ENCODE results near the gene C1orf159. TPM values are rescaled to one million over a fixed set of nuclear protein-coding genes. Genes with fewer than 3 reads are reported as not detected.
A peak's percentile ranks its signal among the peaks of the same experiment; 100 is the strongest.

The C1orf159 gene
- total and polyA plus RNA-seq, 9 of the 15 experiments (the other 6 are each of a cell fraction or from before 2014, with no cell fraction given), result 0.28 to 54.9 (median 10.6) TPM

DNA sequence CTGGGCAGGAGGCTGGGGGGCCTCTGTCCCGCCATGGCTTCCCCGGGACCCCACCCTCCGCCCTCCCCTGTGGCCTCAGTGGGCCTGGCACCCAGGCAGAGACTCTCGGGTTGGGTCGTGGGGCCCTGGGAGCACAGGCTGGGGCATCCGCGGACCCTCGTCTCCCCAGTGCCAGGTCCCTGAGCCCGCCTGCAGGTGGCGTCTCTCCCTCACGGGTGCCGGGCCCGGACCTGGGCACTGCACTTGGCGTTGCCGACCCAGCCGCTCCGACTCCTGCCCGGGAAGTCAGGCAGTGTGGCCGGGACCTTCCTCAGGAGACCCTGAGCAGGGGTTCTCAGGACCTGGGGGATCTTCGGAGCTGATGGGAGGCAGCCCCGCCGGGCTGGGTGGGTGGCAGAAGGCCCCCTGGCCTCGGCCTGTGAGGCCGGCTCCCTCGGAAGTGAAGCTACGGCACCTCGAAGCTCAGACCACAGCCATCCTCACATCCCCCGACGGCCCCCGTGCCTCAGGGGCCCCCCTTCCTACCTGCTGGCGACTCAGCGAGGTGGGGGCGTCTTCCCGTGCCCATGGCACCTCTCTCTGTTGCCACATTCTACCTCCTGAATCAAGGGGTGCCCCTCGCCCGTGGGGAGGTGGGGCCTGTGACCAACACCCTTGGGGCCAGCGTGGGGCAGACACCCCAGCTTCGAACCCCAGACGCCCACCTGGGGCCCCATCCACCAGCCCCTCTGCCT lies 6.4 kb upstream of the C1orf159 start (continued):
- TF ChIP-seq DEAF1 (CRISPR knock-in tag; IDR thresholded peaks at IDR 0.05) (peak; percentile 96), SMAD4 (CRISPR knock-in tag; conservative IDR thresholded peaks at IDR 0.05) (0 out of 2 replicates have a peak, but pooled peaks have one; percentile 36), ZNF23 (CRISPR knock-in tag; IDR thresholded peaks at IDR 0.05) (no peak), CC2D1A (IDR thresholded peaks at IDR 0.05) (peak; percentile 73), ZHX1 (conservative IDR thresholded peaks at IDR 0.05; ENCODE audit: low read length) (no peak), ZNF347 (CRISPR knock-in tag; IDR thresholded peaks at IDR 0.05; ENCODE audit: low read depth) (no peak), CBFB (CRISPR knock-in tag; IDR thresholded peaks at IDR 0.05) (0 out of 2 replicates have a peak, but pooled peaks have one; percentile 20), DACH1 (IDR thresholded peaks at IDR 0.05; ENCODE audit: partially characterized antibody) (no peak), CTBP1 (IDR thresholded peaks at IDR 0.05; ENCODE audit: borderline replicate concordance) (peak; percentile 79; the same call in 1 of the 2 replicates), ZNF253 (CRISPR knock-in tag; conservative IDR thresholded peaks at IDR 0.05) (no peak), E2F1 (CRISPR knock-in tag; IDR thresholded peaks at IDR 0.05) (no peak), MTA3 (IDR thresholded peaks at IDR 0.05; ENCODE audit: borderline replicate concordance) (peak; percentile 61; the same call in 1 of the 2 replicates), HCFC1 (IDR thresholded peaks at IDR 0.05; ENCODE audit: low read depth, low read length) (0 out of 2 replicates have a peak, but pooled peaks have one; percentile 16), MECOM (CRISPR knock-in tag; IDR thresholded peaks at IDR 0.05) (no peak)
- TF ChIP-seq, protein P1, sequence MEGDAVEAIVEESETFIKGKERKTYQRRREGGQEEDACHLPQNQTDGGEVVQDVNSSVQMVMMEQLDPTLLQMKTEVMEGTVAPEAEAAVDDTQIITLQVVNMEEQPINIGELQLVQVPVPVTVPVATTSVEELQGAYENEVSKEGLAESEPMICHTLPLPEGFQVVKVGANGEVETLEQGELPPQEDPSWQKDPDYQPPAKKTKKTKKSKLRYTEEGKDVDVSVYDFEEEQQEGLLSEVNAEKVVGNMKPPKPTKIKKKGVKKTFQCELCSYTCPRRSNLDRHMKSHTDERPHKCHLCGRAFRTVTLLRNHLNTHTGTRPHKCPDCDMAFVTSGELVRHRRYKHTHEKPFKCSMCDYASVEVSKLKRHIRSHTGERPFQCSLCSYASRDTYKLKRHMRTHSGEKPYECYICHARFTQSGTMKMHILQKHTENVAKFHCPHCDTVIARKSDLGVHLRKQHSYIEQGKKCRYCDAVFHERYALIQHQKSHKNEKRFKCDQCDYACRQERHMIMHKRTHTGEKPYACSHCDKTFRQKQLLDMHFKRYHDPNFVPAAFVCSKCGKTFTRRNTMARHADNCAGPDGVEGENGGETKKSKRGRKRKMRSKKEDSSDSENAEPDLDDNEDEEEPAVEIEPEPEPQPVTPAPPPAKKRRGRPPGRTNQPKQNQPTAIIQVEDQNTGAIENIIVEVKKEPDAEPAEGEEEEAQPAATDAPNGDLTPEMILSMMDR (IDR thresholded peaks at IDR 0.05 in 2 of 3, conservative IDR thresholded peaks at IDR 0.05 in 1 of 3; ENCODE audit: insufficient read depth in 2 of 3, low read depth in 1 of 3, low read length in 3 of 3), result peak; percentile 85 to 95 (median 92)
- TF ChIP-seq, protein P2, sequence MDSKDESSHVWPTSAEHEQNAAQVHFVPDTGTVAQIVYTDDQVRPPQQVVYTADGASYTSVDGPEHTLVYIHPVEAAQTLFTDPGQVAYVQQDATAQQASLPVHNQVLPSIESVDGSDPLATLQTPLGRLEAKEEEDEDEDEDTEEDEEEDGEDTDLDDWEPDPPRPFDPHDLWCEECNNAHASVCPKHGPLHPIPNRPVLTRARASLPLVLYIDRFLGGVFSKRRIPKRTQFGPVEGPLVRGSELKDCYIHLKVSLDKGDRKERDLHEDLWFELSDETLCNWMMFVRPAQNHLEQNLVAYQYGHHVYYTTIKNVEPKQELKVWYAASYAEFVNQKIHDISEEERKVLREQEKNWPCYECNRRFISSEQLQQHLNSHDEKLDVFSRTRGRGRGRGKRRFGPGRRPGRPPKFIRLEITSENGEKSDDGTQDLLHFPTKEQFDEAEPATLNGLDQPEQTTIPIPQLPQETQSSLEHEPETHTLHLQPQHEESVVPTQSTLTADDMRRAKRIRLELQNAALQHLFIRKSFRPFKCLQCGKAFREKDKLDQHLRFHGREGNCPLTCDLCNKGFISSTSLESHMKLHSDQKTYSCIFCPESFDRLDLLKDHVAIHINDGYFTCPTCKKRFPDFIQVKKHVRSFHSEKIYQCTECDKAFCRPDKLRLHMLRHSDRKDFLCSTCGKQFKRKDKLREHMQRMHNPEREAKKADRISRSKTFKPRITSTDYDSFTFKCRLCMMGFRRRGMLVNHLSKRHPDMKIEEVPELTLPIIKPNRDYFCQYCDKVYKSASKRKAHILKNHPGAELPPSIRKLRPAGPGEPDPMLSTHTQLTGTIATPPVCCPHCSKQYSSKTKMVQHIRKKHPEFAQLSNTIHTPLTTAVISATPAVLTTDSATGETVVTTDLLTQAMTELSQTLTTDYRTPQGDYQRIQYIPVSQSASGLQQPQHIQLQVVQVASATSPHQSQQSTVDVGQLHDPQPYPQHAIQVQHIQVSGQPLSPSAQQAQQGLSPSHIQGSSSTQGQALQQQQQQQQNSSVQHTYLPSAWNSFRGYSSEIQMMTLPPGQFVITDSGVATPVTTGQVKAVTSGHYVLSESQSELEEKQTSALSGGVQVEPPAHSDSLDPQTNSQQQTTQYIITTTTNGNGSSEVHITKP (IDR thresholded peaks at IDR 0.05; ENCODE audit: partially characterized antibody), result no peak
